IgD-negative memory B cell (primary cell): ENCODE measurements around the gene OR14I1. TPM values are rescaled to one million over a fixed set of nuclear protein-coding genes. Genes with fewer than 3 reads are reported as not detected.
A peak's percentile ranks its signal among the peaks of the same experiment; 100 is the strongest.

ENCODE experiments used
- H3K27ac Mint-ChIP-seq, 3 donors: one replicate each; pipeline ENCODE4 v1.8.0; 2020 to 2022; ENCODE audit warnings: mild to moderate bottlenecking in 3 of 3, mixed read lengths in 3 of 3, moderate library complexity in 1 of 3
- H3K27me3 Mint-ChIP-seq: one replicate; pipeline ENCODE4 v1.8.0; 2021; ENCODE audit warnings: mixed read lengths
- H3K36me3 Mint-ChIP-seq: one replicate; pipeline ENCODE4 v1.8.0; 2020; ENCODE audit warnings: mild to moderate bottlenecking, mixed read lengths
- H3K4me1 Mint-ChIP-seq, 3 donors: one replicate each; pipeline ENCODE4 v1.8.0; 2020 to 2022; ENCODE audit warnings: mixed read lengths in 3 of 3, mild to moderate bottlenecking in 1 of 3
- H3K4me3 Mint-ChIP-seq, 4 donors: one replicate each; pipeline ENCODE4 v1.8.0; 2020 to 2022; ENCODE audit warnings: mild to moderate bottlenecking in 4 of 4, mixed read lengths in 4 of 4, moderate library complexity in 3 of 4
- H3K9me3 Mint-ChIP-seq, 3 donors: one replicate each; pipeline ENCODE4 v1.8.0; 2020 to 2021; ENCODE audit warnings: mixed read lengths in 3 of 3, mild to moderate bottlenecking in 1 of 3
- polyA plus RNA-seq: library from polyadenylated mRNA; unstranded; fragments of 300-500 nt; fragmentation: Illumina TruSeq; gene quantifications from one replicate; pipeline ENCODE4 v1.2.3, GENCODE V29; 2021

The OR14I1 gene
- not detected for polyA plus RNA-seq

DNA sequence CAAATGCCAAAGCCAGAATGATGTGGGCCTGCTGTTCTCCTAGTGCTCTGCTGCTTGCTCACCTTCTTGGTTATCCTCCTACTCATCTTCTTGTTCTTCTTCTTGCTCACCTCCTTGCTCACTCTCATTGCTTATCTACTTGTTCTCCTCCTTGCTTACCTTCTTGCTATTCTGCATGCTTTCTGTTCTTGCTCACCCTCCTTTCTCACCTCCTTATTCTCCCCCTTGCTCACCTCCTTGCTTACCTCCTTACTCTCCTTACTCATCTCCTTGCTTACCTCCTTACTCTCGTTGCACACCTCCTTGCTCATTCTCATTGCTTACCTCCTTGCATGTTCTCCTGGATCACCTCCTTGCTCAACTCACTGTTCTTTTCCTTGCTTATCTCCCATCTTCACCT is at the start of gene OR14I1:
OR14I1 (minus strand) TSS at position 53 of the 400 bp plus-strand sequence.
- Mint-ChIP-seq H3K27ac (no peak within 1 kb of the TSS), H3K36me3 (no peaks in the 10 kb centered on the region), H3K4me1 (peaks cover 0 to 2% (median 0%) of the 10 kb centered on the region in 3 donors), H3K4me3 (no peak within 1 kb of the TSS), H3K27me3 (no peaks in the 10 kb centered on the region), H3K9me3 (no peaks in the 10 kb centered on the region)

- no peaks in the 10 kb centered on the region for H3K27me3 Mint-ChIP-seq
- H3K4me3 Mint-ChIP-seq: peak overlapping the region in 2 of 4 donors; percentile 60 to 66
Observed at GRCh38 chr1:248751635-248752034, 49.1 kb upstream of the OR14I1 start.

DNA sequence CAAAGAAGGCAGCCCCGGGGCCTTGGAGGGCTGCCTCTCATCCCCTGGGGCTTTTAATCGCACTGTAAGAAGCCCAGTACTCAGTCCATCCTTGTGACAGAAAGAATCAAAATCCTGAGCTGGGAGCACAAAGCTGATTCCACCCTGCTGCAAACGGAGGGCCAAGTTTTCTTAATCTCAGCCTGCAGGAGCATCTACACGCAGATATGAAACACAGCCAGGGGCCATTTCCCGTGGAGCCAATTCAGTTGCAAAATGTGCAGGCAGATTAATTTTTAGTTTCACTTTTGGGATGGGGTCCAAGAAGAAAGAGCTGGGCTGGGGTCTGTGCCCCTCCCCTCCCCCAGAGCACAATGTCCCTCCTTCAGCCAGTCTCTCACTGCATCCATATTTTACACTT is 48.6 kb upstream of the OR14I1 start:
- Mint-ChIP-seq H3K36me3 (no peaks in the 10 kb centered on the region), H3K4me3 (peak overlapping the region in 3 of 4 donors; percentile 23 to 66 (median 60)), H3K27me3 (no peaks in the 10 kb centered on the region), H3K27ac (no peak overlapping the region), H3K9me3 (no peaks in the 10 kb centered on the region), H3K4me1 (peaks cover 11 to 18% (median 15%) of the 10 kb centered on the region in 3 donors)

More at GRCh38 chr1:248751635-248752034, 49.1 kb upstream of the OR14I1 start:
- H3K4me1 Mint-ChIP-seq: peaks cover 11 to 18% (median 15%) of the 10 kb centered on the region in 3 donors
- H3K36me3 Mint-ChIP-seq: no peaks in the 10 kb centered on the region
- H3K9me3 Mint-ChIP-seq: no peaks in the 10 kb centered on the region
- H3K27ac Mint-ChIP-seq: no peak overlapping the region

DNA sequence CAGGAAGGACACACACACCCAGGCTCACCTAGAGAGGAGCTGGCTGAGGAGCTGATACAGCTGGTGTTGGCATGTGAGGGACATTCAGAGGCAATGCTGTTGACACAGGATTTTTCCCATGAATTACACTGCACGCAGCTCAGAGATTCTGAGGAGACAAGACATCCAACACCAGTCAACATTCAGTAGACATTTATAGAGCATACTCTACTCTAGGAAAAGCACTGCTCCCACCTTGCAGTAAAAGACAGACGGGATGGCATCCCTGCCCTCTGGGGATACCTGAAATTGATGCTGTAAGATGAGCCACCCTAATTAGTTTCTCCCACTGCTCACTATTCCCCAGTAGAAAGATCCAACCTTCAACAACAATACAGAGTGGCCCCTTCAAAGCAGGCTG is 47.9 kb upstream of the OR14I1 start:
- Mint-ChIP-seq H3K27me3 (no peaks in the 10 kb centered on the region), H3K4me1 (peaks cover 11 to 18% (median 15%) of the 10 kb centered on the region in 3 donors), H3K9me3 (no peaks in the 10 kb centered on the region), H3K27ac (no peak overlapping the region), H3K4me3 (no peak overlapping the region), H3K36me3 (no peaks in the 10 kb centered on the region)

GRCh38 chr1:248748211-248748610 is 45.6 kb upstream of the OR14I1 start:
- Mint-ChIP-seq H3K27me3 (no peaks in the 10 kb centered on the region), H3K4me3 (no peak overlapping the region), H3K27ac (no peak overlapping the region), H3K4me1 (peaks cover 9 to 18% (median 15%) of the 10 kb centered on the region in 3 donors), H3K36me3 (no peaks in the 10 kb centered on the region), H3K9me3 (peaks cover 0 to 2% (median 0%) of the 10 kb centered on the region in 3 donors)

DNA sequence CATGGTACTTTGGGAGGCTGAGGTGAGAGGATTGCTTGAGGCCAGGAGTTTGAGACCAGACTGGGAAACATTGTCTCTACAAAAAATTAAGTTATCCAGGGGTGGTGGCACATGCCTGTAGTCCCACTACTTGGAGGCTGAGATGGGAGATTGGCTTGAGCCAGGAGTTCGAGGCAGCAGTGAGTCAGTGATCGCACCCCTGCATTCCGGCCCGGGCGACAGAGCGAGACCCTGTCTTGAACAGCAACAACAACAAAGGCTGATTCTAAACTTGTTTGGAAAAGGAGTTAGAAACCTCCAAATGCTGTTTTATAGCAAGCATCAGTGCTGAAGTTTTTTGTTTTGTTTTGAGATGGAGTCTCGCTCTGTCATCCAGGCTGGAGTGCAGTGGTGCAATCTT is 38.3 kb upstream of the OR14I1 start:
- Mint-ChIP-seq H3K36me3 (no peaks in the 10 kb centered on the region), H3K9me3 (peaks cover 0 to 6% (median 0%) of the 10 kb centered on the region in 3 donors), H3K4me1 (peaks cover 0 to 7% (median 2%) of the 10 kb centered on the region in 3 donors), H3K27me3 (no peaks in the 10 kb centered on the region), H3K27ac (no peak overlapping the region), H3K4me3 (no peak overlapping the region)

GRCh38 chr1:248739572-248740205 is 37.1 kb upstream of the OR14I1 start:
- peaks cover 0 to 7% (median 2%) of the 10 kb centered on the region in 3 donors for H3K4me1 Mint-ChIP-seq
- H3K4me3 Mint-ChIP-seq: no peak overlapping the region
- H3K36me3 Mint-ChIP-seq: no peaks in the 10 kb centered on the region
- no peaks in the 10 kb centered on the region for H3K27me3 Mint-ChIP-seq
- peaks cover 4 to 10% (median 6%) of the 10 kb centered on the region in 3 donors for H3K9me3 Mint-ChIP-seq
- H3K27ac Mint-ChIP-seq: no peak overlapping the region

DNA sequence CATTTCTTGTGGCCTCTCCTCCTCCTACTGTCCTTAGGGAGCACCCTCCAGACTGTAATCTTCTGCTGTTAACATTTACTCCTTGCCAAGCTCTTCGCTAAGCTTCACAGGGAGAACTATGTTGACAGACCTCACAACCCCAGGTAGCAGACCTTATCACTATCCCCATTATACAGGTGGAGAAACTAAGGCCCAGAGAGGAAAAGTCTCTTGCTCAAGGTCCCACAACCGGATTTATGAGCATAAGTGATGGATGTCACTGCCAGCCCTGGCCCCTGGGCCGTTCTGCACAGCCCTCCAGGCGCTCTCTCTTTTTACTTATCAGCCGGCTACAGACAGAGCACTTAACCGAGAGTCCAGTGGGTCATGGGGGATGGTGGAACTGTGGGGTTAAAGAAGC is 34.9 kb upstream of the OR14I1 start:
- no peaks in the 10 kb centered on the region for H3K27me3 Mint-ChIP-seq

DNA sequence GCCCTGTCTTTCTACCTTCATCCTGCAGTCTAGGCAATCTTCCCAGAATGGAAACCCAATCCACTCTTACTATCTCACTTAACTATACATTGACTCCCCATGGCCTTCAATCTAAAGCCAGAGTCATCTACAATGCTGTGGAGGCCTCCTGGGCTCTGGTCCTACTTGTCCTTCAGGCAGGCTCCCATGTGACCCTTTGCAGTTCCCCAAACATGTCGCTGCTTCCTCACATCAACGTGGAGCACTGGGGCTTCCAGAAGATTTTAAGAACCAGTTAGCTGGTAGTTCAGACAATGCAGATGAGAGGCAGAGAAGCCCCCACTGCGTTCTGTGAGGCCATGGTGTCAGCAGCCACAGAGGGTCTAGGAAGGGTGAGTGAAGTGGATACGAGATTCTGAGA is 34.4 kb upstream of the OR14I1 start:
- peaks cover 0 to 8% (median 2%) of the 10 kb centered on the region in 3 donors for H3K4me1 Mint-ChIP-seq
- H3K27ac Mint-ChIP-seq: no peak overlapping the region
- peaks cover 4 to 9% (median 7%) of the 10 kb centered on the region in 3 donors for H3K9me3 Mint-ChIP-seq
- no peaks in the 10 kb centered on the region for H3K27me3 Mint-ChIP-seq
- no peaks in the 10 kb centered on the region for H3K36me3 Mint-ChIP-seq
- H3K4me3 Mint-ChIP-seq: no peak overlapping the region

More for the DNA sequence above, 34.9 kb upstream of the OR14I1 start:
- Mint-ChIP-seq H3K36me3 (no peaks in the 10 kb centered on the region), H3K9me3 (peaks cover 4 to 9% (median 7%) of the 10 kb centered on the region in 3 donors), H3K27ac (no peak overlapping the region), H3K4me3 (no peak overlapping the region), H3K4me1 (peaks cover 0 to 7% (median 2%) of the 10 kb centered on the region in 3 donors)

- H3K9me3 Mint-ChIP-seq: peaks cover 4 to 9% (median 4%) of the 10 kb centered on the region in 3 donors
- H3K4me3 Mint-ChIP-seq: no peak overlapping the region
- no peaks in the 10 kb centered on the region for H3K27me3 Mint-ChIP-seq
- H3K4me1 Mint-ChIP-seq: peaks cover 0 to 4% (median 2%) of the 10 kb centered on the region in 3 donors
- H3K27ac Mint-ChIP-seq: no peak overlapping the region
- H3K36me3 Mint-ChIP-seq: no peaks in the 10 kb centered on the region
Observed at GRCh38 chr1:248733566-248733965, 31.0 kb upstream of the OR14I1 start.

- Mint-ChIP-seq H3K4me3 (no peak overlapping the region), H3K4me1 (peaks cover 0 to 2% (median 0%) of the 10 kb centered on the region in 3 donors), H3K36me3 (no peaks in the 10 kb centered on the region), H3K9me3 (peaks cover 4 to 9% (median 4%) of the 10 kb centered on the region in 3 donors), H3K27me3 (peaks cover 3% of the 10 kb centered on the region), H3K27ac (peak overlapping the region in 1 of 3 donors; percentile 59)
Observed at GRCh38 chr1:248730507-248731335, 28.2 kb upstream of the OR14I1 start.

DNA sequence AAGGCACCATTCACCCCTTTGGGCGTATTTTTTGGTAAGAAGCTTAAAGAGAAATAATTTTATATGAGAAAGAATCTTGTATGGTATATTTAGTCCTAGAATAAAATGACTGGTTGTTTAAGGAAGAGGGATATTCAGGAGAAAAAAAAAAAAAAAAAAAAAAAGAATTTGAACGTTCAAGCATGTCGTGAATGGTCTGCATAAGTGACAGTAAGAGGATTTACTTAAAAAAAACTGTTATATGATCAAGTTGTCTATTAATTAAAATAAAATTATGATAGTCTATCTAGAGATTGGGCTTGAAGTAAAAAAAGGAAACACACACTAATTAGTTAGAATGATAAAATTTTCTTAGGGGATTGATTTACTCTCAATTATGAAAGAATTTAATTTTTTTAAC is 11.7 kb upstream of the OR14I1 start:
- Mint-ChIP-seq H3K9me3 (peaks cover 5 to 21% (median 19%) of the 10 kb centered on the region in 3 donors), H3K36me3 (peaks cover 5% of the 10 kb centered on the region), H3K27ac (no peak overlapping the region), H3K4me3 (no peak overlapping the region), H3K27me3 (peaks cover 4% of the 10 kb centered on the region), H3K4me1 (no peaks in the 10 kb centered on the region)

DNA sequence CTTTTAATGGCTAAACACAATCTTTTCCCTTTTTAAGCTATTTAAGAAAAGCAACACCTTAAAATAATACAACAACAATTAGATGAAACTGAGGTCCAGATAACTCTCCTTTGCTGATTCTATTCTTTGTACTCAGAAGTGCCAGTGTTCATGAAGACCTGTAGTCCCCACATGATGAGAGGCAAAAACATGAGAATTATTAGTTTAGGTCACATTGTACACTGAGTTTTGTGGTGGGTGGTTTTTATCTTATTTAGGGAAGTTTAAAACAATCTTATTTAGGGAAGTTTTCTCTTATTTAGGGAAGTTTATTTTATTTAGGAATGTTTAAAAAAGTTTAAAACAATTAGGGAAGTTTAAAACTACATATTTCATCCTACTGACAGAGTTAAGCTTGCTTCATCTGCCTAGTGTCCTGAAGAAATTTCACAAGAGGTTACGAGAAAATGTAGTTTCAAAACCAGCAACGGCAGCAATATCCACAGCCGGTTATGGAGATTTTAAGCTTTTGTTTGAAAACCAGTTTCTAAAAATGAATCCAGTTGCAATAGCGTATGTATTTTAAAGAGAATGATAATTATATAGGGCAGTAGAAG is 7.8 kb upstream of the OR14I1 start:
- Mint-ChIP-seq H3K4me3 (no peak overlapping the region), H3K4me1 (no peaks in the 10 kb centered on the region), H3K27me3 (peaks cover 4% of the 10 kb centered on the region), H3K9me3 (peaks cover 5 to 15% (median 10%) of the 10 kb centered on the region in 3 donors), H3K27ac (no peak overlapping the region), H3K36me3 (peaks cover 4% of the 10 kb centered on the region)

GRCh38 chr1:248704606-248705005 is 2.0 kb upstream of the OR14I1 start:
- no peaks in the 10 kb centered on the region for H3K27me3 Mint-ChIP-seq
- H3K9me3 Mint-ChIP-seq: no peaks in the 10 kb centered on the region
- H3K36me3 Mint-ChIP-seq: no peaks in the 10 kb centered on the region
- H3K27ac Mint-ChIP-seq: no peak overlapping the region
- H3K4me1 Mint-ChIP-seq: peaks cover 0 to 2% (median 0%) of the 10 kb centered on the region in 3 donors
- no peak overlapping the region for H3K4me3 Mint-ChIP-seq

GRCh38 chr1:248703674-248704073 is 1.1 kb upstream of the OR14I1 start:
- Mint-ChIP-seq H3K27me3 (no peaks in the 10 kb centered on the region), H3K4me1 (peaks cover 0 to 2% (median 0%) of the 10 kb centered on the region in 3 donors), H3K4me3 (no peak overlapping the region), H3K36me3 (no peaks in the 10 kb centered on the region), H3K9me3 (no peaks in the 10 kb centered on the region), H3K27ac (no peak overlapping the region)
